Measurements from ENCODE around the gene IPCEF1. TPM values are rescaled to one million over a fixed set of nuclear protein-coding genes. Genes with fewer than 3 reads are reported as not detected.

The IPCEF1 gene
- total RNA-seq, 1 donor from 2014 or later, result 0.61 TPM

DNA sequence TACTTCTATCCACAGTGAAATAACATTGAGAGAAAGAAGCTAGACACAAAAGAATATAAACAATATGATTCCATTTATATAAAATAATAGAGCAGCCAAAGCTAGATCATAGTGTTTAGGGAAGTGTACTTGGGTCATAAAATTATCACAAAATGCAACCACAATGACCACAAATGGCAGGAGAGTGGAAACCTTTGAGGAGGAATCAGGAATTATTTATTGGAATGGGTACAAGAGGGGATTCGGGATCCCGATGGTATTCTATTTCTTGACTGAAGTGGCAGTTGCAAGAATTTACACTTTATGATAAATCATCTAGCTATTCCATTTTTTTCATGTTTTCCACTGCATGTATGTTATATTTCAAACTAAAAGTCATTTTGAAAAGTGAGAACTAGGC is 76.1 kb downstream of the IPCEF1 start:
- TF ChIP-seq, protein P1, sequence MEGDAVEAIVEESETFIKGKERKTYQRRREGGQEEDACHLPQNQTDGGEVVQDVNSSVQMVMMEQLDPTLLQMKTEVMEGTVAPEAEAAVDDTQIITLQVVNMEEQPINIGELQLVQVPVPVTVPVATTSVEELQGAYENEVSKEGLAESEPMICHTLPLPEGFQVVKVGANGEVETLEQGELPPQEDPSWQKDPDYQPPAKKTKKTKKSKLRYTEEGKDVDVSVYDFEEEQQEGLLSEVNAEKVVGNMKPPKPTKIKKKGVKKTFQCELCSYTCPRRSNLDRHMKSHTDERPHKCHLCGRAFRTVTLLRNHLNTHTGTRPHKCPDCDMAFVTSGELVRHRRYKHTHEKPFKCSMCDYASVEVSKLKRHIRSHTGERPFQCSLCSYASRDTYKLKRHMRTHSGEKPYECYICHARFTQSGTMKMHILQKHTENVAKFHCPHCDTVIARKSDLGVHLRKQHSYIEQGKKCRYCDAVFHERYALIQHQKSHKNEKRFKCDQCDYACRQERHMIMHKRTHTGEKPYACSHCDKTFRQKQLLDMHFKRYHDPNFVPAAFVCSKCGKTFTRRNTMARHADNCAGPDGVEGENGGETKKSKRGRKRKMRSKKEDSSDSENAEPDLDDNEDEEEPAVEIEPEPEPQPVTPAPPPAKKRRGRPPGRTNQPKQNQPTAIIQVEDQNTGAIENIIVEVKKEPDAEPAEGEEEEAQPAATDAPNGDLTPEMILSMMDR (IDR thresholded peaks at IDR 0.05; ENCODE audit: partially characterized antibody, unreplicated experiment), result no peak
- Mint-ChIP-seq H3K27ac (ENCODE audit: unreplicated experiment) (no peak overlapping the region), H3K9me3 (ENCODE audit: unreplicated experiment) (no peaks in the 10 kb centered on the region), H3K27me3 (ENCODE audit: unreplicated experiment) (no peaks in the 10 kb centered on the region), H3K36me3 (ENCODE audit: unreplicated experiment) (no peaks in the 10 kb centered on the region), H3K4me3 (ENCODE audit: unreplicated experiment) (no peak overlapping the region), H3K4me1 (ENCODE audit: low read depth, unreplicated experiment) (no peaks in the 10 kb centered on the region)
- DNase-seq, result no peak

DNA sequence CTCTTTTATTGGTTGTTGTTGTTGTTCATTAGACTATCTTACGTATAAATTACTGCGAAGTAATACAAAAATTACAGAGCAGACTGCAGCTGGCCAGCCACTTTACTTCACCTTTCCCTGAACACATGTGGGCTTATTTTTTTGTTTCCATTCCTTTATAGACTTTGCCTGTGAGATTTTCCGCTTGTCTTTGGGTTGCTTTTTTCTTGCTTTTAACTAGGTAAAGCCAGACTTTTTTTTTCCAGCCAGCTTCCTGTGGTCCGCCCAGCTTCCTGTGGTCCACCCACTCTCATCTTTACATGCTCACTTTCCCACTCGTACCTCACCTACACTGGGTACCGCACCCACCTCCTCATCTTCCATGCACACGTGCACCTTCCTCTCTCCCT is 79.0 kb downstream of the IPCEF1 start:
- DNase-seq, result no peak
- H3K9me3 Mint-ChIP-seq (ENCODE audit: unreplicated experiment), result no peaks in the 10 kb centered on the region
- no peaks in the 10 kb centered on the region for H3K27me3 Mint-ChIP-seq (ENCODE audit: unreplicated experiment)
- H3K4me1 Mint-ChIP-seq (ENCODE audit: low read depth, unreplicated experiment), result no peaks in the 10 kb centered on the region
- TF ChIP-seq, protein P1 (IDR thresholded peaks at IDR 0.05; ENCODE audit: partially characterized antibody, unreplicated experiment), result no peak
- no peaks in the 10 kb centered on the region for H3K36me3 Mint-ChIP-seq (ENCODE audit: unreplicated experiment)
- H3K4me3 Mint-ChIP-seq (ENCODE audit: unreplicated experiment), result no peak overlapping the region
- H3K27ac Mint-ChIP-seq (ENCODE audit: unreplicated experiment), result no peak overlapping the region

DNA sequence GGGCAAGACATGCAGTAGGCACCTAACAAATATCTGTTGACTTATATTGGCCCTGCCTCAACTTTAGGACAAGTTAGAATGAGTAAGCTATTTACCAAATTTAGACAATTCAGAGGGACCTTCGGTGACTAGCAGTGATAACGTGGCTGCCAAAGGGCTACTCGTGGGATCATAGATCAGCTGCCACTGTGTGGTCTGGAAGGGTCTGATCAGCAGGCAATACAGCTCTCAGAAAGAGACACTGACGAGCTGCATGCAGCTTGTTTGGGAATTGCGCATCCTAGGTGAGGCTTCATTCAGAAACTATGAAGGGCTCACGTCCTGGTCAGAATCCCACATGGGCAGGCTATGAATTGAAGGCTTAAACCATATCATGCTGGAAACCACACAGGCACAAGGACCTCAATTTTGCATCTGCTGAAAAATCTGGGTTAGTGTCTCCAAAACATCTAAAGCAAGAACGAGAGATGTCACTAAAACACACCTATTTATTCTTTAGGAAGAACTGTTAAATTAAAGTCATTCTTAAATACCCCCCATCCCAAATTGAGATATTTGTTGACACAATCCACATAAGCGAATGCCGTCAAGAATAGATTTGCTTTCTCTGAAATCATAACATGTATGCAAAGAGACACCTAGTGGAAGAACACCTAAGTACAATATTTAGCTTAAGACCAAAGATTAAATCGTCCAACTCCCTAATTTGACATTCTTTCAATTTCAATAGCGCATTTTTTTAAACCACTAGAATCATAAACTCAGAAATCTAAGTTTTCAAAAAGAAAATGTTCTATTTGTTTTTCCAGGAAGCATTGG is 79.6 kb downstream of the IPCEF1 start:
- no peaks in the 10 kb centered on the region for H3K36me3 Mint-ChIP-seq (ENCODE audit: unreplicated experiment)
- H3K4me1 Mint-ChIP-seq (ENCODE audit: low read depth, unreplicated experiment), result no peaks in the 10 kb centered on the region
- H3K9me3 Mint-ChIP-seq (ENCODE audit: unreplicated experiment), result no peaks in the 10 kb centered on the region
- H3K4me3 Mint-ChIP-seq (ENCODE audit: unreplicated experiment), result no peak overlapping the region
- TF ChIP-seq, protein P1 (IDR thresholded peaks at IDR 0.05; ENCODE audit: partially characterized antibody, unreplicated experiment), result peak; percentile 65
- no peaks in the 10 kb centered on the region for H3K27me3 Mint-ChIP-seq (ENCODE audit: unreplicated experiment)
- no peak overlapping the region for H3K27ac Mint-ChIP-seq (ENCODE audit: unreplicated experiment)
- no peak for DNase-seq

DNA sequence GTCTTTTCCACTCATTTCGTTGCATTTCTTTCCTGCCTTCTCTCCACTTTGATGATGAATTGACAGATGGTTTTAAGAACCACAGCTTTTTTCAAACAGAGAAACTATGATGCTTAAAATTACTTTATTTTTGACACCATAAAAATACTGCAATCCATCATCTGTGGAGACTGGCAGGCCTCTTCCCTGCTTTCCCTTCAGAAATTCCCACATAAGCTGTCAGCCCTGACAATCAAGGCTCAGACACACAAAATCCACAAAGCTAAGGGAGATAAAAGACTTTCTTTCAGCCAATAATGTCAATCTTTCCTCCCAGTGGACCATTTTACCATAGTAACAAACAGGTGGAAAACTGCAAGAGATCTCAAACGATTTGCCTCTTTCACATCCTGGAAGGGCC is 82.4 kb downstream of the IPCEF1 start:
- no peaks in the 10 kb centered on the region for H3K36me3 Mint-ChIP-seq (ENCODE audit: unreplicated experiment)

DNA sequence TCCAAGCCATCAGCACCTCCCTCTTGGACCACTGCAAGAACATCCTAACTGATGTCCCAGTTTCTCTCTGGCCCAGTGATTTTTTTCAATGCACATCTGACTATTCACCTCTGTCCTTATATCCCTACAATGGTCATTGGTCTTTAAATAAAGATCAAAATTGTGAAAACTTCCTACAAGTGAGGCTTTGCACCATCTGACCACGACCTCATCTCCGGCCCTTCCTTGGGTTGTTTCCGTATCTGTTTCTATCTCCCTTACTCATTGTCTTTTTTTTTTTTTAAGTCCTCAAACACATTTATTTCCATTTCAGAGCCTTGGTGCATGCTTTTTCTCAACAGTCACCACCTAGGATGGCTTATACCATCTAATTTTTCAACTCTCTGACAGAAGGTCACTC is 88.1 kb downstream of the IPCEF1 start:
- Mint-ChIP-seq H3K4me1 (ENCODE audit: low read depth, unreplicated experiment) (no peaks in the 10 kb centered on the region), H3K27ac (ENCODE audit: unreplicated experiment) (no peak overlapping the region), H3K4me3 (ENCODE audit: unreplicated experiment) (no peak overlapping the region), H3K36me3 (ENCODE audit: unreplicated experiment) (peaks cover 12% of the 10 kb centered on the region), H3K27me3 (ENCODE audit: unreplicated experiment) (peaks cover 5% of the 10 kb centered on the region), H3K9me3 (ENCODE audit: unreplicated experiment) (peaks cover 7% of the 10 kb centered on the region)
- TF ChIP-seq, protein P1 (IDR thresholded peaks at IDR 0.05; ENCODE audit: partially characterized antibody, unreplicated experiment), result no peak
- DNase-seq, result no peak

More for the DNA sequence above, 82.4 kb downstream of the IPCEF1 start:
- Mint-ChIP-seq H3K27me3 (ENCODE audit: unreplicated experiment) (peaks cover 1% of the 10 kb centered on the region), H3K4me1 (ENCODE audit: low read depth, unreplicated experiment) (no peaks in the 10 kb centered on the region), H3K9me3 (ENCODE audit: unreplicated experiment) (no peaks in the 10 kb centered on the region), H3K27ac (ENCODE audit: unreplicated experiment) (no peak overlapping the region), H3K4me3 (ENCODE audit: unreplicated experiment) (no peak overlapping the region)
- DNase-seq, result no peak
- TF ChIP-seq, protein P1 (IDR thresholded peaks at IDR 0.05; ENCODE audit: partially characterized antibody, unreplicated experiment), result no peak

Data from glutamatergic neuron (in vitro differentiated cells).